Putamen (tissue), 1 donor: ENCODE data around the gene IL21.
"Not testable (repeated sequence)": the region's sequence is repeated elsewhere in the genome, so short reads cannot be mapped to it uniquely, and the experiment has no call there.

ENCODE experiments used
- DNase-seq: peaks from one replicate; pipeline ENCODE4 v3.0.0-alpha.2; 2016; ENCODE audit warnings: low spot score

IL21 gene

DNA sequence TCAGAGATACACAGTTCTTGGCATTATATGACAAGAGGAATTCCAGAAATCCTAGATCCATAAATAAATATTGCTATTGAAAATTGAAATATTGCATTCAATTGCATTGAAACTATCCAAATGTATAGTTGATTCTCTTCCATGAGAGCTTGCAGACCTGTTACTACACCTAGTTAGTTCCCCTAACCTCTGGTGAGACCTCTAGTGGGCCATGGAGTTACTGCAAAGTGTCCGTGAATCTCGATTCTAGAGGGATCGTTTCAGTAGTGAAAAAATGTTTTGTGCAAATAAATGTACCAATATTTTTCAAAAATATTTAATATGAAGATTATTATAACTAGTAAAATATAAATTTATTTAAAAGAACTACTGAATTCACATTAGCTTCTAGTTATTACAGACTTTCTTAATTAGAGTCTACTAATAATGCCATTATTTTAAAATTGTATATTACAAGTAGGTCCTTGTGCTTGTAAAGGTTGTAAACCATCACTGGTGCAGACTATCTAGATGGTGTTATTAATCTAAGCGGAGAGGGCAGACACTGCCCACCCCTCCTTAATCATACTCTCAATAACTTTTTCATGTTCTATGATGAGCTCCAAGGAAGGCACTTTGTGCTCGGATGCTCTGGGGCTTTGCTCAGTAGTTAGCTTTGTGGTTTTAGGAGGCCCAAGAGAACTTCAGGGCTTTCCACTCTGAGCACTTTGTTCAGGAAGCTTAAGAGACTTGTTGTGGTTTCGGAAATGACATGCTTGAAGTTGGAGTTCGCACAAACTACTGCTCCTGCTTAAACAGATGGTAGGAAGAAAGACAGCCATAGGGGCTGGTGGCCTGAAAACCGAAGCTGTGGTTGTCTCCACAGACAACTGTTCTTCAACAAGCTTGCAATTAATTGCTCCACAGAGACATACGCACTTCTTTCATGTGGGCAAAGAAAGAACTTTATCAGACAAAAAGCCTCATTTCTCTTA is 42.8 kb downstream of the IL21 start:
- DNase-seq: peak; percentile 43

DNA sequence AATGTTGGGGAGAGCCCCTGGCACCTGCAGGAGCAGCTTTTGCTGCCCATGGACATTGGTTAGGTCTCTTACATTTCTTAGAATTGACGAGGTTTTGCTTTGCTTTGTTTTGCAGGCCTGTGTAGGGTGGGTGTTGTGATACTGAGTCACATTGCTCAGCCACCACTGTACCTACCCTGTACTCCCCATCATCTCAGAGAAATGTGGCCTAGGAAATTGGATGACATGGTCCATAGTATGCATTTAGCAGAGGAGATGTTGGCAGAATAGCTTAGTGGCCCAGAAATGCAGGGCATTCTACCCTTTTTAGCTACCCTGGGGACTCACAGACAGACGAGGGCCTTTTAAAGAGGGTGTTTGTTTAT is 43.7 kb downstream of the IL21 start:
- DNase-seq: no peak

DNA sequence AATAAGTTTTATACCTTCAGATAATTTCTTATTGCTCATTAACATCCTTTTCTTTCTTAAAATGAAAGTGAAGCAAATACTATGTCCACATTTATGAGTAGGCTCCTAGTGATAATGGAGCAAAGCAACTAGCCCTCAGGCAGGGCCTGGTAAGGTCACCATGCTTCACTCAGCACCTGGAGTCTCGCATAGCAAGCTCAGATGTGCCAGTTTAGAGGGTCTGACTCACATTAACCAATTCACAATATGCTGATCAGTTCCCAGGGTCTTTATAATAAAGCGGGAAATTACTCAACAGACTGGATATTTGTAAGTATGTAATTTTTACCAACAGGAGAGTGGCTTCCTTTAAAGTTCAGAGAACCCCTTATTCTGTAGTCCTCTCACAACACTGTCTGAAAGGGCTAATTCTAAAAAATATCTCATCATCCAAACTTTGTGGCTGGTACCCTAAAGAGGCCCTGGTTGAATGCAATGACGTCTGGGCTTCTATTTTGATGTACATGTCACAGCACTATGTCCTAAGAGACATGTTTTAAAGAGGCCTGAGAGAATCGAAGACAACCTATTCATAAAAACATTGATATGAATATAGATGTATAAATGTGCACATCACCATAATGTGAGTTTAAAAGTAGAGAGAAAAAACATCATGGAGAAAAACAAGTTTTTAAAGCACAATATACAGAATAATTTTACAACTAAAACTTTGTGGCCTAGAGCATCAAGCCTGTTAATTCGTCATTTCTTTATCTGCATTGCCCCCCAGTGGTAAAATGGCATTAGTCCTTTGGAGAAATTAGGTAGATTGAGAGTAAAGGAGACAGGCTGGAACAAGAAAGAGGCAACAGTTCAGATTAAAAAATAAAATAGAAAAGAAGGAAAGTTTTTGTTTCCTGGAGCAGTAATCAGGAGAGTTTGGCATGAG is 44.3 kb downstream of the IL21 start:
- DNase-seq: peak; percentile 61

DNA sequence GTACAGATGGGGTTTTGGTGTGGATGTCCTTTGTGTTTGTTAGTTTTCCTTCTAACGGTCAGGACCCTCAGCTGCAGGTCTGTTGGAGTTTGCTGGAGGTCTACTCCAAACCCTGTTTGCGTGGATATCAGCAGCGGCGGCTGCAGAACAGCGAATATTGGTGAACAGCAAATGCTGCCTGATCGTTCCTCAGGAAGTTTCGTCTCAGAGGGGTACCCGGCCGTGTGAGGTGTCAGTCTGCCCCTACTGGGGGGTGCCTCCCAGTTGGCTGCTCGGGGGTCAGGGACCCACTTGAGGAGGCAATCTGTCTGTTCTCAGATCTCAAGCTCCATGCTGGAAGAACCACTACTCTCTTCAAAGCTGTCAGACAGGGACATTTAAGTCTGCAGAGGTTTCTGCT is 46.5 kb downstream of the IL21 start:
- DNase-seq: not testable (repeated sequence)

DNA sequence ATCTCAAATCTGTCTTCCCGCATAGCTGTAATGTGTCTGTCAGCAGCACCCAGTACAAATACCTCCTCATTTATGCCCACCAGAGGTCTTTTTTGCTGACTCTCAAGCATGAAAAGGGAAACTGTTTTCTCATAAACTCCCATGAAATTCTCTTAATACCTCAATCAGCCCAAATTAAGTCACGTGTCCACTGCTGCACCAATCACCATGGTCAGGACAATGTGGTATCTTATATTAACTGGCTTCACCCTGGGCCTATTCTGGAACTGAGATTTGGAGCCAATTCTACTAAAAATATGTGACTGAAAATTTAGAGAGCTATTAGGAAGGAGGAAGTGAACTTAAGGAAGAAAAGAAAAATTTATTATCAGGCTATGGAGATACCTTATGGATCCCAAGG is 58.4 kb downstream of the IL21 start:
- no peak for DNase-seq
